PC-3 (cell line): ENCODE results near the gene MYL7.

Experiments used
- CTCF ChIP-seq: fragments of 300-600 bp; sonication (generic); conservative IDR thresholded peaks from 2 replicates; pipeline ENCODE4 v1.5.1; 2017; ENCODE audit warnings: antibody characterized with exemption, low read depth, mild to moderate bottlenecking, low read length
- EZH2 ChIP-seq: fragments of 300-600 bp; sonication (generic); IDR thresholded peaks from one replicate; pipeline ENCODE4 v1.6.1; 2017; ENCODE audit warnings: antibody characterized with exemption, mild to moderate bottlenecking, low read length; ENCODE audit not compliant: unreplicated experiment
- EZH2phosphoT487 ChIP-seq: fragments of 300-600 bp; sonication (generic); IDR thresholded peaks from 2 replicates; pipeline ENCODE4 v1.6.1; 2018; ENCODE audit warnings: mild to moderate bottlenecking, antibody characterized with exemption, low read length, borderline replicate concordance

- peak; percentile 60 for TF ChIP-seq CTCF
- no peak for TF ChIP-seq EZH2
- no peak for TF ChIP-seq EZH2phosphoT487
Observed at GRCh38 chr7:44131173-44132029, 9.7 kb downstream of the MYL7 start.
